ENCODE data around the gene ALPG.
"Not testable (repeated sequence)": the region's sequence is repeated elsewhere in the genome, so short reads cannot be mapped to it uniquely, and the experiment has no call there.

DNA sequence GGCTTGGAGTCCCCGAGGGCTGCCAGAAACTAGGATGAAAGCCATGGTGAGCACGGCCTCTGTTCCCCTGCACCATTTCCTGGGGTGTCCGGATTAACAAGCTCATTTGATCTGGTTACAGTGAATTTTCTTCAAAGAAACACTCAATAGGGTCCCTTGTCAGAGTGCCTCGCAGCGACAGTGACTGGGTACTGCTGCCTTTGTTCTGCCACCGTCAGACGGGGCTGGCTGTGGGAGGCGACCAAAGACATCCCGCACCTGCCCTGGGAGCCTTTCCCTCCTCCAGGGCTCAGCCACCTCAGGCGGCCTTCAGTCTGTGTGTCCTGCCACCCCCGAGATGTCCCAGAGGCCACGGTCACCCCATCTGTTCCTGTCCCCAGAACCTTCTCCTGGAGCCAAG lies 36.6 kb upstream of the ALPG start:
- TF ChIP-seq EZH2phosphoT487 (conservative IDR thresholded peaks at IDR 0.05; ENCODE audit: low read length), result not testable (repeated sequence)
- TF ChIP-seq, protein P1, sequence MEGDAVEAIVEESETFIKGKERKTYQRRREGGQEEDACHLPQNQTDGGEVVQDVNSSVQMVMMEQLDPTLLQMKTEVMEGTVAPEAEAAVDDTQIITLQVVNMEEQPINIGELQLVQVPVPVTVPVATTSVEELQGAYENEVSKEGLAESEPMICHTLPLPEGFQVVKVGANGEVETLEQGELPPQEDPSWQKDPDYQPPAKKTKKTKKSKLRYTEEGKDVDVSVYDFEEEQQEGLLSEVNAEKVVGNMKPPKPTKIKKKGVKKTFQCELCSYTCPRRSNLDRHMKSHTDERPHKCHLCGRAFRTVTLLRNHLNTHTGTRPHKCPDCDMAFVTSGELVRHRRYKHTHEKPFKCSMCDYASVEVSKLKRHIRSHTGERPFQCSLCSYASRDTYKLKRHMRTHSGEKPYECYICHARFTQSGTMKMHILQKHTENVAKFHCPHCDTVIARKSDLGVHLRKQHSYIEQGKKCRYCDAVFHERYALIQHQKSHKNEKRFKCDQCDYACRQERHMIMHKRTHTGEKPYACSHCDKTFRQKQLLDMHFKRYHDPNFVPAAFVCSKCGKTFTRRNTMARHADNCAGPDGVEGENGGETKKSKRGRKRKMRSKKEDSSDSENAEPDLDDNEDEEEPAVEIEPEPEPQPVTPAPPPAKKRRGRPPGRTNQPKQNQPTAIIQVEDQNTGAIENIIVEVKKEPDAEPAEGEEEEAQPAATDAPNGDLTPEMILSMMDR (IDR thresholded peaks at IDR 0.05; ENCODE audit: insufficient read depth, low read length, poor library complexity, severe bottlenecking), result not testable (repeated sequence)
